IMR-90 (cell line): Measurements from ENCODE around the gene FAM171A1. TPM values are rescaled to one million over a fixed set of nuclear protein-coding genes. Genes with fewer than 3 reads are reported as not detected.

Experiments used
- ATAC-seq: fragments of 200-7000 bp; cut with Tn5 transposase; 2 replicates; pipeline ENCODE4 v1.9.1; 2020; ENCODE audit warnings: low read depth, mild to moderate bottlenecking, moderate library complexity
- BruUV-seq: library from RNA; stranded (reverse); fragments of 400-500 nt; replicated peaks from 2 replicates; lab custom pipeline; 2021; lab: Mats Ljungman, UMichigan
- CTCF ChIA-PET: fragments of 300-600 bp; formaldehyde crosslinking; extraction: SDS; loops from one replicate; lab custom pipeline; 2021; ENCODE audit warnings: antibody characterized with exemption; lab: Yijun Ruan, JAX
- POLR2A ChIA-PET: fragments of 300-600 bp; sonication (Branson Sonifier 250); formaldehyde crosslinking; loops from one replicate; lab custom pipeline; 2022; ENCODE audit warnings: antibody characterized with exemption; ENCODE audit not compliant: unreplicated experiment; lab: Charles Lee
- DNase-seq: peaks from one replicate; pipeline ENCODE4 v3.0.0; 2013
- H2AFZ ChIP-seq: replicated peaks from 2 replicates; pipeline ENCODE3; 2013; ENCODE audit warnings: low read length, mild to moderate bottlenecking; ENCODE audit not compliant: poor library complexity
- H2AK5ac ChIP-seq: 2 replicates; pipeline ENCODE4 v1.6.1; 2013; ENCODE audit warnings: low read depth, low read length, inconsistent platforms
- H2AK9ac ChIP-seq: replicated peaks from 2 replicates; pipeline ENCODE3; 2013; ENCODE audit warnings: mild to moderate bottlenecking, low read depth, low read length, moderate library complexity; ENCODE audit not compliant: poor library complexity
- H2BK120ac ChIP-seq: 2 replicates; pipeline ENCODE4 v1.6.1; 2013; ENCODE audit warnings: low read depth, low read length, inconsistent platforms
- H2BK15ac ChIP-seq: 3 replicates; pipeline ENCODE4 v1.6.1; 2013; ENCODE audit warnings: low read depth, low read length, inconsistent platforms
- H2BK20ac ChIP-seq: 2 replicates; pipeline ENCODE4 v1.6.1; 2013; ENCODE audit warnings: low read depth, mild to moderate bottlenecking, inconsistent platforms, low read length, moderate library complexity
- H2BK5ac ChIP-seq: 2 replicates; pipeline ENCODE4 v1.6.1; 2013; ENCODE audit warnings: mild to moderate bottlenecking, low read depth, low read length, inconsistent platforms; ENCODE audit not compliant: poor library complexity, severe bottlenecking
- H3K14ac ChIP-seq: replicated peaks from 2 replicates; pipeline ENCODE4 v1.6.1; 2013; ENCODE audit warnings: low read depth, low read length, inconsistent platforms
- H3K18ac ChIP-seq: 2 replicates; pipeline ENCODE4 v1.6.1; 2013; ENCODE audit warnings: low read depth, low read length, control low read depth
- H3K23ac ChIP-seq: 2 replicates; pipeline ENCODE4 v1.6.1; 2013; ENCODE audit warnings: low read depth, low read length, inconsistent platforms
- H3K27ac ChIP-seq: 2 replicates; pipeline ENCODE4 v1.5.1; 2013; ENCODE audit warnings: mild to moderate bottlenecking, control low read depth, low read length; ENCODE audit not compliant: insufficient read depth
- H3K27me3 ChIP-seq: 2 replicates; pipeline ENCODE4 v1.6.1; 2013; ENCODE audit warnings: low read length; ENCODE audit not compliant: control insufficient read depth, insufficient read depth
- H3K36me3 ChIP-seq: 2 replicates; pipeline ENCODE4 v1.6.1; 2013; ENCODE audit warnings: low read length, mixed read lengths; ENCODE audit not compliant: control insufficient read depth, insufficient read depth
- H3K4ac ChIP-seq: 2 replicates; pipeline ENCODE4 v1.6.1; 2013; ENCODE audit warnings: low read depth, low read length, inconsistent platforms
- H3K4me1 ChIP-seq: 2 replicates; pipeline ENCODE4 v1.6.1; 2013; ENCODE audit warnings: low read length, mixed read lengths; ENCODE audit not compliant: control insufficient read depth, insufficient read depth
- H3K4me2 ChIP-seq: 2 replicates; pipeline ENCODE4 v1.6.1; 2013; ENCODE audit warnings: low read depth, mild to moderate bottlenecking, control low read depth, low read length, moderate library complexity
- H3K4me3 ChIP-seq: 2 replicates; pipeline ENCODE4 v1.5.1; 2013; ENCODE audit warnings: low read depth, mild to moderate bottlenecking, control low read depth, low read length, moderate library complexity; ENCODE audit not compliant: insufficient read depth
- H3K56ac ChIP-seq: 2 replicates; pipeline ENCODE4 v1.6.1; 2013; ENCODE audit warnings: low read length, inconsistent platforms; ENCODE audit not compliant: insufficient read depth; ENCODE audit errors: extremely low read depth
- H3K79me1 ChIP-seq, 2 experiments: 2 replicates each; pipeline ENCODE4 v1.6.1; 2013; ENCODE audit warnings: low read length in 2 of 2, inconsistent platforms in 1 of 2, low read depth in 1 of 2
- H3K9ac ChIP-seq: 2 replicates; pipeline ENCODE4 v1.6.1; 2013; ENCODE audit warnings: low read depth, low read length, control low read depth
- H3K9me1 ChIP-seq: 2 replicates; pipeline ENCODE4 v1.6.1; 2013; ENCODE audit warnings: low read length, inconsistent platforms; ENCODE audit not compliant: insufficient read depth
- H3K9me3 ChIP-seq: 2 replicates; pipeline ENCODE4 v1.6.1; 2013; ENCODE audit warnings: low read length; ENCODE audit not compliant: control insufficient read depth, insufficient read depth
- H4K20me1 ChIP-seq: 2 replicates; pipeline ENCODE4 v1.6.1; 2013; ENCODE audit warnings: low read length, inconsistent platforms; ENCODE audit not compliant: insufficient read depth
- H4K5ac ChIP-seq: 2 replicates; pipeline ENCODE4 v1.6.1; 2013; ENCODE audit warnings: mild to moderate bottlenecking, low read depth, low read length, control low read depth
- H4K8ac ChIP-seq, 2 experiments: 2 replicates each; pipeline ENCODE4 v1.6.1; 2013; ENCODE audit warnings: low read depth in 2 of 2, low read length in 2 of 2, control low read depth in 1 of 2, inconsistent platforms in 1 of 2
- H4K91ac ChIP-seq: 2 replicates; pipeline ENCODE4 v1.6.1; 2013; ENCODE audit warnings: low read depth, low read length, inconsistent platforms; ENCODE audit not compliant: insufficient read depth
- BHLHE40 ChIP-seq: fragments of 150-350 bp; IDR thresholded peaks from 2 replicates; pipeline ENCODE4 v1.6.1; 2016; ENCODE audit warnings: mild to moderate bottlenecking, low read depth, low read length
- CEBPB ChIP-seq: IDR thresholded peaks from 2 replicates; pipeline ENCODE4 v1.6.1; 2012; ENCODE audit warnings: low read depth, low read length, improper control_type of control experiment
- CHD1 ChIP-seq: IDR thresholded peaks from 2 replicates; pipeline ENCODE4 v1.6.1; 2012; ENCODE audit warnings: low read depth, low read length, improper control_type of control experiment
- ELK1 ChIP-seq: fragments of 150-350 bp; IDR thresholded peaks from 2 replicates; pipeline ENCODE4 v1.6.1; 2016; ENCODE audit warnings: low read depth, mild to moderate bottlenecking, low read length, moderate library complexity, borderline replicate concordance
- FOS ChIP-seq: fragments of 150-350 bp; IDR thresholded peaks from 2 replicates; pipeline ENCODE4 v1.6.1; 2016; ENCODE audit warnings: low read depth, low read length
- MAFK ChIP-seq: IDR thresholded peaks from 2 replicates; pipeline ENCODE4 v1.6.1; 2012; ENCODE audit warnings: low read depth, low read length, improper control_type of control experiment
- MAZ ChIP-seq: IDR thresholded peaks from 2 replicates; pipeline ENCODE4 v1.6.1; 2012; ENCODE audit warnings: low read depth, mild to moderate bottlenecking, low read length, improper control_type of control experiment, moderate library complexity, borderline replicate concordance
- MXI1 ChIP-seq: IDR thresholded peaks from 2 replicates; pipeline ENCODE4 v1.6.1; 2012; ENCODE audit warnings: low read depth, mild to moderate bottlenecking, low read length, moderate library complexity, borderline replicate concordance
- NFE2L2 ChIP-seq: fragments of 150-350 bp; IDR thresholded peaks from 2 replicates; pipeline ENCODE4 v1.6.1; 2016; ENCODE audit warnings: low read depth, mild to moderate bottlenecking, low read length
- POLR2A ChIP-seq: IDR thresholded peaks from 2 replicates; pipeline ENCODE4 v1.6.1; 2012; ENCODE audit warnings: mild to moderate bottlenecking, low read depth, low read length
- RAD21 ChIP-seq: IDR thresholded peaks from 2 replicates; pipeline ENCODE4 v1.6.1; 2012; ENCODE audit warnings: low read length, improper control_type of control experiment
- RCOR1 ChIP-seq: IDR thresholded peaks from 2 replicates; pipeline ENCODE4 v1.6.1; 2012; ENCODE audit warnings: mild to moderate bottlenecking, low read length, improper control_type of control experiment; ENCODE audit not compliant: insufficient replicate concordance
- RFX5 ChIP-seq: IDR thresholded peaks from 2 replicates; pipeline ENCODE4 v1.8.0; 2012; ENCODE audit warnings: low read depth, mild to moderate bottlenecking, low read length, moderate library complexity
- SMC3 ChIP-seq: fragments of 150-350 bp; IDR thresholded peaks from 2 replicates; pipeline ENCODE4 v1.6.1; 2016; ENCODE audit warnings: low read depth, mild to moderate bottlenecking, antibody characterized with exemption, low read length, moderate library complexity
- USF2 ChIP-seq: fragments of 150-350 bp; IDR thresholded peaks from 2 replicates; pipeline ENCODE4 v1.6.1; 2017; ENCODE audit warnings: mild to moderate bottlenecking, antibody characterized with exemption, low read length, low read depth
- whole genome bisulfite sequencing, 2 experiments: methylation state at CpG; one replicate each; pipeline versions ENCODE4 v1.1.5 to v1.1.7; 2013; ENCODE audit warnings: missing lambda C conversion rate in 2 of 2; ENCODE audit not compliant: insufficient read length in 1 of 2; ENCODE audit errors: extremely low coverage in 2 of 2; 5-methylcytosine and 5-hydroxymethylcytosine counted together
- dilution Hi-C: fragments of 300-500 bp; cut with HindIII; formaldehyde crosslinking; loops from one replicate; pipeline ENCODE4 v1.14.3; 2018; ENCODE audit warnings: low sequenced_read_pairs; ENCODE audit not compliant: unreplicated experiment
- in situ Hi-C: fragments of 300-500 bp; cut with MboI; formaldehyde crosslinking; loops from 3 replicates; pipeline ENCODE4 v1.14.3; 2019; ENCODE audit warnings: low sequenced_read_pairs, inconsistent platforms, mixed read lengths
- intact Hi-C: fragments of 100-400 bp; cut with micrococcal nuclease; formaldehyde crosslinking; loops from 2 replicates; pipeline ENCODE4 v1.10.0; 2022
- polyA plus RNA-seq, 3 experiments: library from polyadenylated mRNA; depleted of rRNA; stranded (reverse); fragments of >200 nt; gene quantifications; 2 replicates each; pipeline ENCODE4 v1.2.3, GENCODE V29; 2012; ENCODE audit warnings: low replicate concordance in 1 of 3
- total RNA-seq: library from RNA; depleted of rRNA; stranded (reverse); fragments of >200 nt; gene quantifications from 2 replicates; pipeline ENCODE4 v1.2.3, GENCODE V29; 2012
- TF ChIP-seq, protein P1 (sequence below): conservative IDR thresholded peaks from 2 replicates; pipeline ENCODE4 v1.5.1; 2012; ENCODE audit warnings: mild to moderate bottlenecking, low read depth, low read length, improper control_type of control experiment

The FAM171A1 gene
- total and polyA plus RNA-seq, 2 of the 4 experiments (the other 2 are of a cell fraction) = 20.3 to 30.6 TPM

DNA sequence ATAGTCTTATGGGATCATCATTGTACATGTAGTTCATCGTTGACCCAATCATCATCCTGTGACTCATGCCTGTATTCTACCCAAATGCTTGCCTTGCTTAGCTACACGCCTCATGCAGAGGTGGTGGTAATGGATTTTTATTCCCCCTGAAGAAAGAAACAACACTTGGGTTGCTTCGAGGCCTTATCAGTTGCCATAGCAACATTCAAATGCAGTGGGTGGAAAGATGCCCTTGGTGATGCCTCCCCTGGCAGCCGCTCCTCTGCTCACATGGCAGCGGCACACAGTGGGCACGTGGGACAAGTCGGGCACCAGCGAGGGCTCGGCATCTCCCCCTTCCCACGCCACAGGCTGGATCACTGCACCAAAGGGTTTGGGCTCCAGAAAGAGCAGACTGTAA lies 148.6 kb downstream of the FAM171A1 start:
- POLR2A ChIA-PET = no interaction called here
- Histone ChIP-seq H3K36me3 (no peaks in the 10 kb centered on the region), H4K8ac (no peak overlapping the region), H3K9me3 (no peaks in the 10 kb centered on the region), H2AK9ac (peak overlapping the region; percentile 22), H3K27ac (no peak overlapping the region), H4K91ac (no peak overlapping the region), H3K23ac (no peak overlapping the region), H4K20me1 (no peaks in the 10 kb centered on the region), H3K4me3 (no peak overlapping the region), H2AFZ (no peak overlapping the region), H3K9me1 (peaks cover 2% of the 10 kb centered on the region; the same call in 1 of the 2 replicates), H4K5ac (no peak overlapping the region), H3K56ac (no peak overlapping the region), H2BK20ac (no peak overlapping the region), H2BK120ac (no peak overlapping the region), H3K14ac (no peak overlapping the region), H3K4ac (no peak overlapping the region), H3K79me1 (peaks cover 0 to 14% of the 10 kb centered on the region in 2 experiments; a peak in 1 of 4 replicates), H3K18ac (no peak overlapping the region), H3K9ac (no peak overlapping the region), H3K4me1 (peaks cover 3% of the 10 kb centered on the region; the same call in 1 of the 2 replicates), H2AK5ac (no peak overlapping the region; the same call in none of the 2 replicates), H2BK15ac (no peak overlapping the region), H3K4me2 (no peak overlapping the region), H3K27me3 (no peaks in the 10 kb centered on the region), H2BK5ac (no peak overlapping the region)
- 90% methylated on average over 5 of the region's 10 CpGs; no CpG with 5 or more reads in 1 of the 2 experiments for WGBS, 2 experiments
- no peak for ATAC-seq
- CTCF ChIA-PET = no interaction called here
- in situ Hi-C loops (no loop called here), intact Hi-C loops (no loop called here), dilution Hi-C loops (no loop called here)
- BruUV-seq = no TSS peak
- peak; percentile 32 for DNase-seq
- TF ChIP-seq USF2 (no peak), FOS (no peak), RFX5 (no peak), ELK1 (no peak), SMC3 (no peak), MXI1 (no peak), NFE2L2 (no peak), CEBPB (no peak), MAFK (no peak), RAD21 (no peak), RCOR1 (no peak), MAZ (no peak), POLR2A (no peak), BHLHE40 (no peak), CHD1 (no peak)
- TF ChIP-seq, protein P1, sequence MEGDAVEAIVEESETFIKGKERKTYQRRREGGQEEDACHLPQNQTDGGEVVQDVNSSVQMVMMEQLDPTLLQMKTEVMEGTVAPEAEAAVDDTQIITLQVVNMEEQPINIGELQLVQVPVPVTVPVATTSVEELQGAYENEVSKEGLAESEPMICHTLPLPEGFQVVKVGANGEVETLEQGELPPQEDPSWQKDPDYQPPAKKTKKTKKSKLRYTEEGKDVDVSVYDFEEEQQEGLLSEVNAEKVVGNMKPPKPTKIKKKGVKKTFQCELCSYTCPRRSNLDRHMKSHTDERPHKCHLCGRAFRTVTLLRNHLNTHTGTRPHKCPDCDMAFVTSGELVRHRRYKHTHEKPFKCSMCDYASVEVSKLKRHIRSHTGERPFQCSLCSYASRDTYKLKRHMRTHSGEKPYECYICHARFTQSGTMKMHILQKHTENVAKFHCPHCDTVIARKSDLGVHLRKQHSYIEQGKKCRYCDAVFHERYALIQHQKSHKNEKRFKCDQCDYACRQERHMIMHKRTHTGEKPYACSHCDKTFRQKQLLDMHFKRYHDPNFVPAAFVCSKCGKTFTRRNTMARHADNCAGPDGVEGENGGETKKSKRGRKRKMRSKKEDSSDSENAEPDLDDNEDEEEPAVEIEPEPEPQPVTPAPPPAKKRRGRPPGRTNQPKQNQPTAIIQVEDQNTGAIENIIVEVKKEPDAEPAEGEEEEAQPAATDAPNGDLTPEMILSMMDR = no peak
